DND-41 (cell line): Measurements from ENCODE around the gene MYO1D.

Source experiments
- CTCF ChIP-seq: IDR thresholded peaks from 2 replicates; pipeline ENCODE4 v1.5.1; 2012; ENCODE audit warnings: borderline replicate concordance, low read length, moderate library complexity, mild to moderate bottlenecking; ENCODE audit not compliant: poor library complexity, severe bottlenecking; ENCODE audit errors: extremely low read depth
- EZH2 ChIP-seq: IDR thresholded peaks from 3 replicates; pipeline ENCODE4 v1.6.1; 2012; ENCODE audit warnings: borderline replicate concordance, low read depth, mild to moderate bottlenecking, moderate library complexity, low read length, inconsistent platforms; ENCODE audit not compliant: severe bottlenecking

- TF ChIP-seq EZH2 (no peak), CTCF (no peak)
Measured at GRCh38 chr17:32713081-32713480, 163.8 kb downstream of the MYO1D start.
